Stimulated activated naive CD4-positive, alpha-beta T cell (primary cell): Measurements from ENCODE around the gene ZNF281.
"Not testable (repeated sequence)": the region's sequence is repeated elsewhere in the genome, so short reads cannot be mapped to it uniquely, and the experiment has no call there.

ENCODE experiments used
- DNase-seq, 6 experiments: peaks; one replicate each; lab custom pipeline; 2025; lab: John Stamatoyannopoulos, UW

Gene ZNF281

GRCh38 chr1:200428482-200429205 is 18.8 kb upstream of the ZNF281 start:
- no peak for DNase-seq

- DNase-seq: no peak
Measured at GRCh38 chr1:200427744-200428143, 17.9 kb upstream of the ZNF281 start.

DNA sequence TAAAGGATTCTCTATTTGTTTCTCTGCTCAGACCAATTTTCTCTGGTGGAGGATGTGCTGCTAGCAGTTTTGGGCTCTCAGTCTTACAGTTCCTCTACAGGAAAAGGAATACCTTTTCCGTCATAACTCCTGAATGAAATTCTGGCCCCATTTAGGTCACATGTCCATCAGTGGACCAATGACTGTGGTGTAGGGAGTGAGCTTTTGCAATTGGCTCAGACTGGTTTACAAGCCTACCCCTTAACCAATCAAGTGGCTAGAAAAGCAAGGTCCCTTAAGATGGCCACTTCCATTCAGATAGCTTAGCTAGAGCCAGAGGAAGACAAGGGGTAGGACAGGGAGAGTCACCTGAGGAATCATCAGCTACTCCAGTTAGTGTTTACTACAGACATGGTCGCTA is 16.4 kb upstream of the ZNF281 start:
- no peak for DNase-seq

DNA sequence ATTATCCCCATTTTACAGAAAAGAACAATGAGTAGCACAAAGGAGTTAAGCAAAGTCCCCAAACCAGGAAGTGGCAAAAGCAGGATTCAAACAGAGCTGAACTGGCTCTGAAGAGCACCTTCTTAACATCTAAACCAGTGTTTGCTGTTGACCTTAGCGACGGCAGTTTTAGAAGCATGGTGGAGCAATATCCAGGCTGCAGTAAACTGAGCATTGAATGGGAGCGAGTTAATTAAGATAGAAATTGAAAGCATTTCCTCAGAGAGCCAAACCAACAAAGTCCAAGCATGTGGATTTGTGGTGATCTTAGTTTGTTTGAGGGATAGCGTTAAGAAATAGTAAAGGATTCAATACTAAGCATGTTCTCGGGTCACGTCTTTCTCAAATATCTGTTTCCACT is 13.4 kb upstream of the ZNF281 start:
- DNase-seq: no peak

DNA sequence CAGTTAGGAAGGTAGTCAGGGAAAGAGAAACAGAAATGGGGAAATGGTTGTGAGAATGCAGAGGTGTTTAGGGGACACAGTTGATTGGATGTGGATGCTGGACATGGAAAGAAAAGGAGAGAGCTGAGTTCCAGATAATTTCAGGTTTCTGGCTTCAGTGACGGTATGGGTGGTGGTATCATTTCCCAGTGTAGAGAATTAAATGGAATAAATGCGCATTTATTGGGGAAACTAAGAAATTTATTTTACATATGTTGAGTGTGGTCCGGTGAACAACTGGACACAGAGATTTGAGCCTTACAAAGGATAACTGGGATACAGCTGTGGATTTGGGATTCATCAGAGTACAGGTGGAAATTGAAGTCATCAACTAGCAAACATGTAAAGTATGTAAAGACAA is 12.4 kb upstream of the ZNF281 start:
- DNase-seq: no peak

- no peak for DNase-seq
Measured at GRCh38 chr1:200415789-200416593, 6.2 kb upstream of the ZNF281 start.

- DNase-seq: no peak
Measured at GRCh38 chr1:200415227-200415626, 5.4 kb upstream of the ZNF281 start.

- DNase-seq: no peak
Measured at GRCh38 chr1:200414657-200415056, 4.8 kb upstream of the ZNF281 start.

DNA sequence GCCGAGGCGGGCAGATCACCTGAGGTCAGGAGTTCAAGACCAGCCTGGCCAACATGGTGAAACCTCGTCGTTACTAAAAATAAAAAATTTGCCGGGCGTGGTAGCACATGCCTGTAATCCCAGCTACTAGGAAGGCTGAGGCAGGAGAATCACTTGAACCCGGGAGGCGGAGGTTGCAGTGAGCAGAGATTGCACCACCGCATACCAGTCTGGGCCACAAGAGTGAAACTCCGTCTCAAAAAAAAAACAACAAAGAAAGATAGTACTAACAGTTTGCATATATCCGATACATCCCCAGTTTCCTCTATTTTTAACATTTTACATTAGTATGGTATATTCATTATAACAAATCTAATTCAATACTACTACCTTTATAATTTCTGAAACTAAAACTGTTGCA is 3.9 kb upstream of the ZNF281 start:
- DNase-seq: not testable (repeated sequence)

DNA sequence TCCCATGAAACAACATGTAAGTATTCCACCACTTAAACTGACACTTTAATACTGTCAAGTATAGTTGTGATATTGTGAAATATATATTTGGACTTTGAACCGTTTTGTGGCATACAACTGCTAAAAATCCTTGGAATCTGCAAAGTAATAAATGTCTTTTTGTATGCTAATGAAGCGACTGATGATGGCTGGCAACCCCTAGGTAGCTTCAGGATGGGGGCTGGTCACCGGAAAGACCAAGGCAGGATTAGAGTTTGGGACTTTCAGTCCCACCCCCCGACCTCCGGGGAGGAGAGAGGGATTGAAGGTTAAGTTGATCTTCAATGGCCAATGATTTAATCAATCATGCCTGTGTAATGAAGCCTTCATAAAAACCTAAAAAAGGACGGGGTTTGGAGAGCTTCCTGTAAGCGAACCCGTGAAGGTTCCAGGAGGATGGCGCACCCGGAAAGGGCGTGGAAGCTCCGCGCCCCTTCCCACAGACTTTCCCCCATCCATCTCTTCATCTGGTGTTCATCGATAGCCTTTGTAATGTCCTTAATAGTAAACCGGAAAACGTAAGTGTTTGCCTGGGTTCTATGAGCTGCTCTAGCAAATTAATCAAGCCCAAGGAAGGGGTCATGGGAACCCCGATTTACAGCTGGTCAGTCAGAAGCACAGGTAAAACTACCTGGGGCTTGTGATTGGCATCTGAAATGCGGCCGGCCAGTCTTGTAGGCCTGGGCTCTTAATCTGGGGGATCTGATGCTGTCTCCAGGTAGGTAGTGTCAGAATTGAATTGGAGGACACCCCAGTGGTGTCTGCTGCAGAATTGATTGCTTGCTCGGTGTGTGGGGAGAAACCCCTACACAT is 1.8 kb upstream of the ZNF281 start:
- DNase-seq: no peak

DNA sequence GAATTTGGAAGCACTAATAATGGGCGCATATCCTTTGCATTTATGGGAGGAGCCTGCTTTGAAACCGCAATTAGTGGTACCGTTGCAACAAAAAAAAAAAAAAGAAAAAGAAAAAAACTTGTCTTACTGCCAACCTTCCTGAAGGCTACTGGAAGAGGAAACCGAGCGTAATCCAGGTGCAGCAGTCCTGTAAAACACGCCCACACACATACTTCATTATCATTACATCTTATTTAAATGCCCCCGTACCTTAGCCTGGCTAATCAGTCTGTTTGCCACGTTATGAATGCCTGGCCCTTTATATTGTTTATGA is 686 bp upstream of the ZNF281 start:
- DNase-seq: peak in 1 of 6 experiments; percentile 30

DNA sequence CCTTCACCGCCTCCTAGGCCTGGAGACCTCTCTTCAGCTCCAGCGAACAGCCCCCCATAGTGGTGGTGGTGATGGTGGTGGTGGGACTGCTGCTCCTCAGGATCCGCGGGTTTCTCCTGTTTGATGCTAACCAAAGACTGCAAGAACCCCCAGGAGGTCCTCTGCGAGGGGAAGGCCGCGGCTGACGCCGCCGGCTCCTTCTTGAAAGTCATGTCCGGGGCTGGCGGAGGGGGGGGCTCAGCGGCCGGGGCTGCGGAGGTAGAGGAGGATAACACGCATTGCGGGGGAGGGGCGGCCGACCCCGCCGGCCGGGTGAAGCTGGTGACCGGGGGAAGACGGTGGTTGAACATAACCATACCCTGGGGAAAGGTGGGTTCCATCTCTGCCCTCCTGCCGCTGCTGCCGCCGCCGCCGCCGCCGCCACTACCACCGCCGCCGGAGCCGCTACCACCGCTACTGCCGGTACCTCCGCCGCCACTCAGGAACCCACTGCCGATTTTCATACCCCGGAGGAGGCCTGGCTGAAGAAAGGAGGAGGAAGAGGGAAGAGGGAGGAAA is 554 bp downstream of the ZNF281 start:
- DNase-seq: peak in 2 of 6 experiments; percentile 10 to 51

- no peak for DNase-seq
Measured at GRCh38 chr1:200406161-200406797, 3.6 kb downstream of the ZNF281 start.

GRCh38 chr1:200405264-200405663 is 4.6 kb downstream of the ZNF281 start:
- no peak for DNase-seq

- DNase-seq: no peak
Measured at GRCh38 chr1:200401708-200402107, 8.1 kb downstream of the ZNF281 start.

DNA sequence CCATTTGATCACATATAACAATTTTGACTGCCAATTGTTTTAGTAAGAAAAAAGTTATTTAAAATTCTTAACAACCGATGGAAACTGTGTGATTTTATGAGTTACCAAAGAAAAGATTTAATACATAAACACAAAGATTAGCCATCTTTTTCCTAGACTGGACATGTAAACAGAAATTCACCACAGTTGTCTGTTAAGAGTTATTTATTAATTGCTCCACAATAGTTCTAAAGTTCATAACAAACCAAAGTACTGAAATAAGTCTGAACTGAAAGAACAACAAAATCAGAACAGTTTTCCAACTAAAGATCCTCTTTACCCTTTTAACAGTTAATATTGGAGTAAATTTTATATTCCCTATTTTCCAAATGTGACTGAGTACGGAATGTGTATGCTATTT is 8.6 kb downstream of the ZNF281 start:
- DNase-seq: no peak

- DNase-seq: no peak
Measured at GRCh38 chr1:200400556-200400955, 9.3 kb downstream of the ZNF281 start.

GRCh38 chr1:200399860-200400259 is 10.0 kb downstream of the ZNF281 start:
- no peak for DNase-seq

GRCh38 chr1:200398373-200398772 is 11.5 kb downstream of the ZNF281 start:
- no peak for DNase-seq

GRCh38 chr1:200392625-200393185 is 17.1 kb downstream of the ZNF281 start:
- DNase-seq: no peak

DNA sequence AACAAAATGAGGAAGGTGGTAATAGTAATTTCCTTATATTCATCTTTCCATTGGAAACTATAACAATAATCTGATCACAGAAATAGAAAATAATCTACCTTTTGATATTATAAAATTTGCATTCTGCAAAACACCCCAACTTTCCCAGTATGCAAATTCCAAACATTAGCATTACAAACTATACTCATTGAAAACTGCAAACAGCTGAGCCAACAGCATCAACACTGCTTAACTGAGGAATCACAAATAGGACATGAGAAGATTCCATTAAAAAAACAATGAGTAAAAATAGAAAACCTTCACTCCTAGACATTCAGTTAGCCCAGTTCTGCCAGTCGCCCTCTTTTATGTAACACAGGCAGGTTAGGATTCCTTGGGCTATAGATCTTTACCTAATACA is 18.1 kb downstream of the ZNF281 start:
- no peak for DNase-seq

- DNase-seq: no peak
Measured at GRCh38 chr1:200388791-200389190, 21.0 kb downstream of the ZNF281 start.
